ENCODE data around the gene CSRNP2.
"Not testable (repeated sequence)": the region's sequence is repeated elsewhere in the genome, so short reads cannot be mapped to it uniquely, and the experiment has no call there.

CSRNP2 gene

DNA sequence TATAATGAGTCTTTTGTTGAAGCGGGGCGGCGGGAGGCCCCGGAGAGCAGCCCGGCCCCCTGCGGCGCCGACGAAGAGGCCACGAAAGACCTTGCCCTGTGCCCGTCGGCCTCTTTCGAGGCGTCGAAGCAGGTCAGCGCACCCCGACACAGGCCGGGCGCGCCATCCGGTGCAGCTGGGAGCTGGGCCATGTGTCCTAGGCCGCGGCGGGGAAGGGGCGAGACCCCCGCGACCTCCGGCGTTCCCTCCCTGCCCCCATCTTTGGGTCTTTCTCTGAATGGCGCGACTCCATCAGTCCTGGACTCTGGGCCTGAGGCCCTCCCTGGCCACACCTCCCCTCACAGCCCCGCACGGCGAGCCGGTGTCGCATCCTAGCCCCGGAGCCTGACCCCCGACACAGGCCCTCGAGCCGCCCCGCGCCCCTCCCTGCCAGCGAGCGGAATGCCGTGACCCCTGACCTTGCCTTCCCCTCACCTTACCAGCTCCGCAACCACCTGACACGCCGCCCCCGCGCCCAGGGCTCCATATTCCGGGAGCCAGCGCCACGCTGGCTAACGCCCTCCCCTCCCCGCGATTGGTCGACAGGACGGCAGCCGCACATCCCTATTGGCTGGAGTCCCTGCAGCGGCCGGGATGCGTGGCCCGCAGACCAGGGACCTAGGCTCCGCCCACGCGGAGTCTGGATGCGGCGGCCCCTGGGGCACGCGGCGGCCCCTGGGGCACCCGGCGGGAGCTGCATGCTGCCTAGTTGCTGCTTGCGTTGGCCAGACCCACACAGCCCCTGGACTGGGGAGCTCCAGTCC is 57.4 kb downstream of the CSRNP2 start, which contains the start of gene SLC11A2:
TSS of gene SLC11A2 (minus strand) at position 549 of the 803 bp plus-strand sequence. CDS start 15,656 bp downstream, outside the sequence.
- peak; percentile 93 to 97 for DNase-seq

DNA sequence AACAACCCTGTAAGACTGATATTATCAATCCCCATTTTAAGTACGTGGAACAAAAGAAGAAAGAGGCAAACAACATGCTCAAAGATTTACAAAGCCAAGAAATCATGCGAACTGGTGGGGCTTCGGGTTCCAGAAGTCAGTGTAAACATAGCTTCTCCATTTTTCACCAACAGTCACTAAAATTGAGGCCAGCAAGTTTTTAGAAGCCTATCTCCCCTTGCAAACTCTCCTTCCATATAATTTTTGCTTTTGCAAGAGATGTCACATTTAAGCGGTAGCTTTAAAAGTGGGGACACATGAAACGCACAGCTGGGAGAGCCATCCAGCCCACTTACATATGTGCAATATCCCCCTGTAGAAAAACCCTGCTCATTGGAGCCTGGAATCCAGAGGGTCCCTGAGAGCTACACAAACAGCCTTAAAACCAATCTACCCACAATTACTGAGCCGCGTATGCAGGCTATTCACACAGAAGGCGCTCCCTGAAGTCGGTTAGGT is 58.0 kb downstream of the CSRNP2 start:
- peak in 1 of 2 experiments; percentile 68 for DNase-seq

DNA sequence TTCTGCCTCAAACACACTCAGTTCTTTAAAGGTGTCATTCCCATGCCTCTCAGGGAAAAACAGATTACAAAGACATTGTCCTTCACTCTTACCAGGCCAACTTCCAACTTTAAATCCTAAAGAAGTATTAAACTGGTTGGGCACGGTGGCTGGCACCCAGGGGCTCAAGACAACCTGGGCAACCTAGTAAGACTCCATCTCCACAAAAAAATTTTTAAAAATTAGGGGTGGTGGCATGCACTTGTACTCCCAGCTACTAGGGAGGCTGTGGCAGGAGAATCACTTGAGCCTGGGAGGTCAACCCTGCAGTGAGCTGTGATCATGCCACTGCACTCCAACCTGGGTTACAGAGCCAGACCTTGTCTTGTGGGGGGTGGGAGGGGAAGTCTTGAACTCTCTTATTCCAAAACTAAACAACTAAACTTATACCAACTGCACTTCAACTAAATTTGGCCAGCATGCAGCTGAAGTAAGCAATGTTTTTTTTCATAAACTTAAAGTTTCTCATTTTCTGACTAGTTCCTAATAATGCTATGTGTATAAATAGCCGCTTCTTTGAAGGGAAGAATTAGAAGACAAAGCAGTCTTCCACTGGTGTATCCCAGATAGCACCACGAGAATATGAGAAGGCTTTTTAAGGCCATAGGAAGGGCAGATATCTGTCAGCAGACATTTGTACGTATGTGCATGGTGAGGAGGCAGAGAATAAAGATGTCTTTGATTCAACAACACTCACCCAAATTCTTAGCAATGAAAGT is 59.6 kb downstream of the CSRNP2 start:
- DNase-seq = peak in 1 of 2 experiments; percentile 12

DNA sequence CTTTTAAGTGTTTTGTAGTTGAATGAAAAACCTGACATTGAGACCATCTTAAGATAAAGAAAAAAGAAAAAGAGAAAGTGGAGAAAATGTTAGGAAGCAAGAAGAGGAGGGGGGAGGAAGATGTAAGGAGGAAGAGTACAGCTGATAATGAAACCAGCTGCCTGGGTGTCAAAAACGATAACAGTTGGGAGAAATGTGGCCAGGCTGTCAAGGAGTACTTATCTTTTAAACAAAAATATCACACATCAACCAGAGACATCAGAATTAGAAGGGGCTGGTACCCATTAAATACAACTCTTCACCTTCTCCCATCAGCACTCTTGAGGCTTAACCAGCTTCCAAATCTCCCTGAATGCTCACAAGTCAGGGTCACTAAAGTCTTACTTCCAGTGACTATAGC is 61.7 kb downstream of the CSRNP2 start:
- no peak for DNase-seq

DNA sequence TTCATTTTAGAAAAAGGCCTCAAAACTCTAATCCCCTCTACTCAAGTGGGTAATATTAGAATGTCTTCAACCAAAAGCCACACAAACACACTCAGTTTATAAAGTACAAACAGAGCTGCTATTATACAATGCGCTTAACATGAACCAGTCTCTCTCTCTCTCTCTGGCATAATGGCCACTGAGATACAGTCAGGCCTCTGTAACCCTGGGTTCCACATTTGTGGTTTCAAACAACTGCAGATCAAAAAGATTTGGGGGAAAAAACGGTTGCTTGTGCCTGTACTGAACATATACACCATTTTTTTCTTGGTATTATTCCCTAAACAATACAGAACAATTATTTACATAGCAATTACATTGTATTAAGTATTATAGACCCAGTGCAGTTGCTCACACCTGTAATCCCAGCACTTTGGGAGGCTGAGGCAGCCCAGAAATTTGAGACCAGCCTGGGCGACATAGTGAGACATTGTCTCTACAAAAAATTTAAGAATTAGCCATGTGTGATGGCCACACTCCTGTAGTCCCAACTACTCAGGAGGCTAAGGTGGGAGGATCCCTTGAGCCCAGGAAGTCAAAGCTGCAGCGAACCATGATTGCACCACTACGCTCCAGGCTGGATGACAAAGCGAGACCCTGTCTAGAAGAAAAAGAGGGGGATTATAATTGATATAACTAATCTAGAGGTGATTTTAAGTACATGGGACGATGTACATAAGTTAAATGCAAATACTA is 62.8 kb downstream of the CSRNP2 start:
- no peak for DNase-seq

DNA sequence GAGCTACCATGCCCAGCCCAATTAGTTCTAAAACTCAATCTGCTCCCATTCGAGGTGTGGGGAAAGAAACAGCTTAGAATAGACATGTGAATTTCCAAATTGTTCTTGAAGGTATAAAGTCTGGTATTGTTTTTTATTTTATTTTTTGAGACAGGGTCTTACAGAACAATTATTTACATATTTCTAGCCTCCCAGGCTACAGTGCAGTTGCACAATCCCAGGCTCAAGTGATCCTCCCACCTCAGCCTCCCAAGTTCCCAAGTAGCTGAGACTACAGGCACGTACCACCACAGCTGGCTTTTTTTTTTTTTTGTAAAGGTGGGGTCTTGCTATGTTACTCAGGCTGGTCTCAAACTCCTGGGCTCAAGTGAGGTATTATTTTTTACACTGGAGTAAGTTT is 63.5 kb downstream of the CSRNP2 start:
- no peak for DNase-seq

DNA sequence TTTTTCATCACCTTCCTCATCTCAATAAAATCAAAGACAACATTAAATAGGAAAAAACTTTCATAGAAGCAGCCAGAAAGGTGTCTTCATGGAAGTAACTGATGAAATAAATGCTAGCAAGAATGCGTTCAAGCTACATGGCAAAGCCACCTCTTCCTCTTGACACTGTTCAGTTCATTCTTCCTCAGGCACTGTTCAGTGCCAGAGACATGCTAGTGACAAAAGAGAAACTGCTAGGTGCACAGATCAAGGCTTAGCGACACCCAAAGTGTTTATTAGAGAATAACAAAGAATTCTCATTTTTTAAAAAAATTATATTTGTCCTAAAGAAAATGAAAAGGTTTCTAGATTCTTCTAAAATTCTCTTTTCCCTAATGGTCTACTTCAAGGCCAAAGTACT is 64.4 kb downstream of the CSRNP2 start:
- no peak for DNase-seq

DNA sequence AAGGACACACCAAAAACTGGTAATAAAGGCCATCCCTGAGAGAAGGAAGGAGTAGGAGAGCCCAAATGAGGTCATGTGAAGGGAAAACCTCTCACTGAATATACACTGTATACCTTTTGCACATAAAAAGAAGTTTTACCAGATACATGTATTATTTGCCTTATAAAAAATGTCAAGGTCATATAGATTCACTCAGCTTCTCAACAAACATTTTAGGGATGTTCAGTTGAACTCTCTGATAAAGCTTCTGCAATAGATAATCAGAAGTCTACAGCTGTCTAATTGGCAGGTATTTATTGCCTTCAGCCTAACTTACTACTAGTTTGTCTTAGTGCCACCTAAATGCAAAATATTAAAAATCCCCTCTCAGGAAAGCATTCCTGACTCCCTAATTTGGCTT is 65.9 kb downstream of the CSRNP2 start:
- DNase-seq = no peak

DNA sequence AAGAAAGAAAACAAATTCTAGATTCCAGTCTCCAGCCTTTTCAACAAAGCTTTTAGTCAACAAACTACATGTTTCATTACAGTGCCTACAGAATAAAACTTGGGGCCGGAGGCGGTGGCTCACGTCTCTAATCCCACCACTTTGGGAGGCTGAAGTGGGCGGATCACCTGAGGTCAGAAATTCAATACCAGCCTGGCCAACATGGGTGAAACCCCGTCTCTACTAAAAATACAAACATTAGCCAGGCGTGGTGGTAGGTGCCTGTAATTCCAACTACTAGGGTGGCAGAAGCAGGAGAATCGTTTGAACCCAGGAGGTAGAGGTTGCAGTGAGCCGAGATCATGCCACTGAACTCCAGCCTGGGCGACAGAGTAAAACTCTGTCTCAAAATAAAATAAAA is 68.9 kb downstream of the CSRNP2 start:
- not testable (repeated sequence) for DNase-seq

DNA sequence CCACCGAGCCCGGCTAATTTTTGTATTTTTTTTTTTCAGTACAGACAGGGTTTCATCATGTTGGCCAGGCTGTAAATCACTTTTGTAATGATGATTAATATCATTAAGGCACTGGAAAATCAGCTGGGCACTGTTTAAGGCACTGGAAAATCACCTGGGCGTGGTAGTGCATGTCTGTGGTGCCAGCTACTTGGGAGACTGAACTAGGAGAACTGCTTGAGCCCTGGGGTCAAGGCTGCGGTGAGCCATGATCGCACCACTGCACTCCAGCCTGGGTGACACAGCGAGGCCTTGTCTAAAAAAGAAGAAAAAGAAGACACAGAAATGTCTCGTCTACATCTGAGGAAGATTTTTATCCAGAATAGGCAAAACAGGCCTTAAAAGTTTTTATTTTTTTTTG is 70.0 kb downstream of the CSRNP2 start:
- no peak for DNase-seq

DNA sequence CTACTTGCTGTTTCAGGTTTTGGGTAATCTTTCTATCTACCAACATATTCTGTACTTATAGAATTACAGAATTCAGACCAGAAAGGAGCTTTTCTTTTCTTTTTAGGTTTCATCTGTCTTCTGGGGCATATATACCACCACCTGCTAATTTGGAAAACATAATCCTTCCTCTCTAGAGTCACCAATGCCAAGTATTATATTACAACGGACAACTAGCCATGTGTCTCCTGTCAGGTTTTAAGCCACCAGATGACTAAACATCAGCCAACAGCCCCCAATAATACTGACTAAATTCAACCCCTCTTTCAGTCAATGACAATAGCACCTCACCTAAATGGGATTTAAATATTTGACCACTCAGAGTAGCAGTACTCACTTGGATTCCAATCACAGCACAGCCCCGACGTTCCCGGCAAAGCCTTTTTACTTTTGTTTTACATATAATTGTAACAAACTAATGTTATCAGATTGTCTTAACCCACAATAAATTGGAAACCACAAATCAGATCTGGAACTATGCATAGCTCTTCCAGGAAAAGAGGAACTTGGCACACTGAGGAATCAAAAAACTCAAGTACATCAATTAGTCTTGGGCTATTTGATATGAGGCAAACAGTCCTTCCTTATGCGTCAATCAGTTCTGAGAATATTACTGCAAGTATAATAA is 70.7 kb downstream of the CSRNP2 start:
- no peak for DNase-seq

DNA sequence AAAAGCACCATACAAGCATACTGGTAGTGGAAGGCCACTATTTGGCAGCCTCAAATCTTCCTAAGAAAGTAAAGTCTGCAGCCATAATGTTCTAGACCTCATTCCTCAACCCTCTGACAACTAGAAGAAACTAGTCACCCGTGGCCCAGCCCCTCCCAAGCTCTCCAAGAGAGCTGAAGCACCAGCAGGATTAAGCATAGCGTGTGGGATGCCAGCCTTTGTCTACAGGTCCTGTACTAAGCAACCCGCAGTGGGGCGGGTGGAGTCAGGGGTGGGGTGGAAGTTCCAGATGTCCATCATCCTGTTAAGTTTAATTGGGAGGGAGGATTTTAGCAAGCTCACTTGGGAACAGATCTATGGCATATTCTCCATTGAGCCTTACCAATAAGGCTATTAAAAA is 71.4 kb downstream of the CSRNP2 start:
- DNase-seq = no peak

Data from NCI-H526 (cell line).